WTC11 (cell line): Measurements from ENCODE around the gene NFKBIE. TPM values are rescaled to one million over a fixed set of nuclear protein-coding genes. Genes with fewer than 3 reads are reported as not detected.

Experiments used
- ATAC-seq: fragments of 200-7000 bp; cut with Tn5 transposase; 2 replicates; pipeline ENCODE4 v1.10.0; 2021; ENCODE audit warnings: mild to moderate bottlenecking, moderate library complexity
- CTCF ChIA-PET: fragments of 300-600 bp; sonication (Branson Sonifier 250); formaldehyde crosslinking; loops from one replicate; lab custom pipeline; 2021; ENCODE audit warnings: antibody characterized with exemption; lab: Charles Lee
- POLR2A ChIA-PET: fragments of 350-600 bp; sonication (Branson Sonifier 250); formaldehyde crosslinking; loops from one replicate; lab custom pipeline; 2021; ENCODE audit warnings: antibody characterized with exemption; lab: Charles Lee
- DNase-seq: peaks from one replicate; pipeline ENCODE4 v3.0.0; 2021; ENCODE audit warnings: low spot score
- H3K27ac Mint-ChIP-seq: 2 replicates; pipeline ENCODE4 v1.8.0; 2021; ENCODE audit warnings: mixed read lengths
- H3K27me3 Mint-ChIP-seq: 2 replicates; pipeline ENCODE4 v1.8.0; 2021; ENCODE audit warnings: low read depth, mild to moderate bottlenecking, moderate library complexity, mixed read lengths
- H3K36me3 Mint-ChIP-seq: 2 replicates; pipeline ENCODE4 v1.8.0; 2021; ENCODE audit warnings: mixed read lengths
- H3K4me1 Mint-ChIP-seq: 2 replicates; pipeline ENCODE4 v1.8.0; 2022; ENCODE audit warnings: mixed read lengths
- H3K4me3 Mint-ChIP-seq: 2 replicates; pipeline ENCODE4 v1.8.0; 2021; ENCODE audit warnings: mild to moderate bottlenecking, moderate library complexity, mixed read lengths
- H3K9me3 Mint-ChIP-seq: 2 replicates; pipeline ENCODE4 v1.8.0; 2021; ENCODE audit warnings: mixed read lengths
- AR ChIP-seq: fragments of 250-450 bp; sonication (Bioruptor Pico); IDR thresholded peaks from 2 replicates; pipeline ENCODE4 v1.9.0; 2021; ENCODE audit warnings: mild to moderate bottlenecking
- ATF2 ChIP-seq: sonication (generic); formaldehyde crosslinking; IDR thresholded peaks from 2 replicates; pipeline ENCODE4 v1.8.1; 2022; ENCODE audit warnings: low read depth, missing genetic modification reagents, borderline replicate concordance
- ATF6 ChIP-seq: sonication (generic); formaldehyde crosslinking; IDR thresholded peaks from 2 replicates; pipeline ENCODE4 v1.8.1; 2023; ENCODE audit warnings: mild to moderate bottlenecking, missing genetic modification reagents
- CREM ChIP-seq: sonication (generic); formaldehyde crosslinking; IDR thresholded peaks from 2 replicates; pipeline ENCODE4 v1.8.1; 2022; ENCODE audit warnings: mild to moderate bottlenecking, missing genetic modification reagents, moderate library complexity
- FOXK1 ChIP-seq: sonication (generic); formaldehyde crosslinking; IDR thresholded peaks from 2 replicates; pipeline ENCODE4 v1.8.0; 2022; ENCODE audit warnings: mild to moderate bottlenecking, moderate library complexity, missing genetic modification reagents
- HMGA2 ChIP-seq: fragments of 250-450 bp; sonication (Bioruptor Pico); IDR thresholded peaks from 2 replicates; pipeline ENCODE4 v1.4.0; 2021; ENCODE audit warnings: mild to moderate bottlenecking, moderate library complexity
- IRF2 ChIP-seq: sonication (generic); formaldehyde crosslinking; IDR thresholded peaks from 2 replicates; pipeline ENCODE4 v1.8.0; 2022; ENCODE audit warnings: low read depth, missing genetic modification reagents, borderline replicate concordance
- JAZF1 ChIP-seq: fragments of 250-450 bp; sonication (Bioruptor Pico); IDR thresholded peaks from 2 replicates; pipeline ENCODE4 v1.9.0; 2021; ENCODE audit warnings: moderate library complexity, mild to moderate bottlenecking, inconsistent platforms
- JUN ChIP-seq: sonication (generic); formaldehyde crosslinking; IDR thresholded peaks from 2 replicates; pipeline ENCODE4 v1.8.0; 2023; ENCODE audit warnings: mild to moderate bottlenecking, missing genetic modification reagents
- MLX ChIP-seq: sonication (generic); formaldehyde crosslinking; IDR thresholded peaks from 2 replicates; pipeline ENCODE4 v1.8.1; 2023; ENCODE audit warnings: mild to moderate bottlenecking, missing genetic modification reagents, moderate library complexity
- MXD4 ChIP-seq: fragments of 250-450 bp; sonication (Bioruptor Pico); IDR thresholded peaks from 2 replicates; pipeline ENCODE4 v1.8.0; 2021; ENCODE audit warnings: mild to moderate bottlenecking, moderate library complexity, borderline replicate concordance
- NFE2L1 ChIP-seq: sonication (generic); formaldehyde crosslinking; IDR thresholded peaks from 2 replicates; pipeline ENCODE4 v1.8.1; 2023; ENCODE audit warnings: missing genetic modification reagents
- NFYB ChIP-seq: sonication (generic); formaldehyde crosslinking; conservative IDR thresholded peaks from 2 replicates; pipeline ENCODE4 v1.8.0; 2022; ENCODE audit warnings: low read depth, missing genetic modification reagents
- SOX15 ChIP-seq: fragments of 250-450 bp; sonication (Bioruptor Pico); IDR thresholded peaks from 2 replicates; pipeline ENCODE4 v1.9.0; 2021; ENCODE audit warnings: mild to moderate bottlenecking
- TEAD1 ChIP-seq: sonication (generic); formaldehyde crosslinking; IDR thresholded peaks from 2 replicates; pipeline ENCODE4 v1.8.0; 2022; ENCODE audit warnings: mild to moderate bottlenecking, missing genetic modification reagents
- USF1 ChIP-seq: sonication (generic); formaldehyde crosslinking; IDR thresholded peaks from 2 replicates; pipeline ENCODE4 v1.8.0; 2022; ENCODE audit warnings: mild to moderate bottlenecking, missing genetic modification reagents
- ZBTB21 ChIP-seq: sonication (generic); formaldehyde crosslinking; IDR thresholded peaks from 2 replicates; pipeline ENCODE4 v1.8.1; 2023; ENCODE audit warnings: mild to moderate bottlenecking, missing genetic modification reagents, borderline replicate concordance
- ZMAT4 ChIP-seq: fragments of 250-450 bp; sonication (Bioruptor Pico); IDR thresholded peaks from 2 replicates; pipeline ENCODE4 v1.9.0; 2021; ENCODE audit warnings: mild to moderate bottlenecking
- ZNF219 ChIP-seq: sonication (generic); formaldehyde crosslinking; IDR thresholded peaks from 2 replicates; pipeline ENCODE4 v1.8.0; 2023; ENCODE audit warnings: missing genetic modification reagents, mild to moderate bottlenecking, borderline replicate concordance
- ZNF263 ChIP-seq: sonication (generic); formaldehyde crosslinking; IDR thresholded peaks from 2 replicates; pipeline ENCODE4 v1.8.1; 2022; ENCODE audit warnings: low read depth, mild to moderate bottlenecking, moderate library complexity, missing genetic modification reagents
- ZNF281 ChIP-seq: sonication (generic); formaldehyde crosslinking; IDR thresholded peaks from 2 replicates; pipeline ENCODE4 v1.8.0; 2023; ENCODE audit warnings: mild to moderate bottlenecking, missing genetic modification reagents
- ZNF416 ChIP-seq: fragments of 250-450 bp; sonication (Bioruptor Pico); IDR thresholded peaks from 2 replicates; pipeline ENCODE4 v1.9.0; 2021; ENCODE audit warnings: mild to moderate bottlenecking, inconsistent platforms
- ZNF423 ChIP-seq: fragments of 250-450 bp; sonication (Bioruptor Pico); IDR thresholded peaks from 2 replicates; pipeline ENCODE4 v2.1.2; 2022; ENCODE audit warnings: mild to moderate bottlenecking, moderate library complexity
- total RNA-seq: library from RNA; stranded (reverse); gene quantifications from 3 replicates; pipeline ENCODE4 v1.2.3, GENCODE V29; 2021

Gene NFKBIE
- total RNA-seq, 1 experiment from 2014 or later: 10.3 TPM

- no peak for DNase-seq
- CTCF ChIA-PET: interaction anchor here (0.9 to 5.2 kb wide), 5 partner anchors 13 to 55 kb away, joined by 3 to 26 read pairs (median 9); partner anchors contain the start of gene AARS2
- Mint-ChIP-seq H3K27me3 (peaks cover 48% of the 10 kb centered on the region), H3K27ac (no peak overlapping the region), H3K4me3 (no peak overlapping the region), H3K36me3 (no peaks in the 10 kb centered on the region), H3K4me1 (peaks cover 5% of the 10 kb centered on the region), H3K9me3 (no peaks in the 10 kb centered on the region)
- no peak for ATAC-seq
- TF ChIP-seq ZNF416 (CRISPR knock-in tag) (no peak), JAZF1 (CRISPR knock-in tag) (no peak), NFYB (CRISPR knock-in tag) (no peak), NFE2L1 (CRISPR knock-in tag) (no peak), ZNF423 (CRISPR knock-in tag) (no peak), ZMAT4 (CRISPR knock-in tag) (no peak), FOXK1 (no peak), MXD4 (CRISPR knock-in tag) (no peak), JUN (CRISPR knock-in tag) (no peak), AR (CRISPR knock-in tag) (no peak), TEAD1 (CRISPR knock-in tag) (no peak), HMGA2 (CRISPR knock-in tag) (no peak), IRF2 (CRISPR knock-in tag) (no peak), USF1 (no peak), ZBTB21 (CRISPR knock-in tag) (no peak), SOX15 (CRISPR knock-in tag) (no peak), ZNF263 (CRISPR knock-in tag) (no peak), CREM (no peak), ZNF219 (CRISPR knock-in tag) (no peak), MLX (CRISPR knock-in tag) (no peak)
- POLR2A ChIA-PET: no interaction called here
These were observed 26.5 kb upstream of the NFKBIE start for GRCh38 chr6:44291841-44292240.

- no peaks in the 10 kb centered on the region for H3K9me3 Mint-ChIP-seq
- peaks cover 47% of the 10 kb centered on the region for H3K27me3 Mint-ChIP-seq
- ChIA-PET POLR2A (no interaction called here), CTCF (interaction anchor here (1.2 to 2.6 kb wide), 2 partner anchors 20 to 23 kb away, joined by 6 to 10 read pairs; partner anchors contain the start of gene AARS2)
- H3K36me3 Mint-ChIP-seq: no peaks in the 10 kb centered on the region
- DNase-seq: no peak
- H3K4me1 Mint-ChIP-seq: no peaks in the 10 kb centered on the region
- no peak overlapping the region for H3K4me3 Mint-ChIP-seq
- no peak overlapping the region for H3K27ac Mint-ChIP-seq
- ATAC-seq: no peak
- no peak for TF ChIP-seq JAZF1 (CRISPR knock-in tag)
- no peak for TF ChIP-seq CREM
- no peak for TF ChIP-seq ATF6
- TF ChIP-seq ZBTB21 (CRISPR knock-in tag): no peak
- no peak for TF ChIP-seq ZNF263 (CRISPR knock-in tag)
- no peak for TF ChIP-seq ATF2 (CRISPR knock-in tag)
- TF ChIP-seq NFYB (CRISPR knock-in tag): no peak
- no peak for TF ChIP-seq ZNF281 (CRISPR knock-in tag)
These were observed 24.4 kb upstream of the NFKBIE start for GRCh38 chr6:44289726-44290260.
